CD4-positive, alpha-beta T cell treated with Interleukin-17A for 1 hour (primary cell): ENCODE data around the gene FAM83E.
"Not testable (repeated sequence)": the region's sequence is repeated elsewhere in the genome, so short reads cannot be mapped to it uniquely, and the experiment has no call there.

ENCODE experiments used
- DNase-seq: peaks from one replicate; pipeline ENCODE4 v3.0.0-alpha.2; 2020

Gene FAM83E

GRCh38 chr19:48608798-48609263 is 6.0 kb downstream of the FAM83E start:
- DNase-seq, result peak; percentile 75

- no peak for DNase-seq
Measured at GRCh38 chr19:48607359-48607755, 7.5 kb downstream of the FAM83E start.

GRCh38 chr19:48606463-48607358 is 8.2 kb downstream of the FAM83E start, which contains the start of gene SPACA4:
Gene SPACA4 (plus strand): TSS chr19:48606742. CDS start chr19:48606979, 237 bp downstream.
- DNase-seq, result no peak

- no peak for DNase-seq
Measured at GRCh38 chr19:48603850-48604249, 11.0 kb downstream of the FAM83E start.

GRCh38 chr19:48603449-48603848 is 11.4 kb downstream of the FAM83E start:
- DNase-seq, result no peak

- DNase-seq, result no peak
Measured at GRCh38 chr19:48603001-48603400, 11.9 kb downstream of the FAM83E start.

- no peak for DNase-seq
Measured at GRCh38 chr19:48600679-48601417, 14.0 kb downstream of the FAM83E start.

- DNase-seq, result no peak
Measured at GRCh38 chr19:48598996-48599700, 15.7 kb downstream of the FAM83E start.

GRCh38 chr19:48596679-48597465 is 18.0 kb downstream of the FAM83E start:
- peak; percentile 73 for DNase-seq

GRCh38 chr19:48596237-48596636 is 18.6 kb downstream of the FAM83E start:
- no peak for DNase-seq

- DNase-seq, result no peak
Measured at GRCh38 chr19:48595833-48596232, 19.0 kb downstream of the FAM83E start.

- no peak for DNase-seq
Measured at GRCh38 chr19:48595171-48595570, 19.7 kb downstream of the FAM83E start.

GRCh38 chr19:48591021-48591420 is 23.9 kb downstream of the FAM83E start:
- DNase-seq, result no peak

GRCh38 chr19:48588670-48589401 is 26.0 kb downstream of the FAM83E start:
- DNase-seq, result peak; percentile 86

- no peak for DNase-seq
Measured at GRCh38 chr19:48587387-48587786, 27.5 kb downstream of the FAM83E start.

GRCh38 chr19:48582168-48582567 is 32.7 kb downstream of the FAM83E start:
- no peak for DNase-seq

GRCh38 chr19:48578891-48579290 is 36.0 kb downstream of the FAM83E start:
- DNase-seq, result no peak

GRCh38 chr19:48577908-48578307 is 37.0 kb downstream of the FAM83E start:
- DNase-seq, result not testable (repeated sequence)

GRCh38 chr19:48575931-48576622 is 38.8 kb downstream of the FAM83E start:
- no peak for DNase-seq

GRCh38 chr19:48573163-48573505 is 41.7 kb downstream of the FAM83E start:
- no peak for DNase-seq
